K562 (cell line): ENCODE results near the gene GRAMD4. TPM values are rescaled to one million over a fixed set of nuclear protein-coding genes. Genes with fewer than 3 reads are reported as not detected.

Experiments
- ATAC-seq: fragments of 200-7000 bp; cut with Tn5 transposase; 3 replicates; pipeline ENCODE4 v1.9.1; 2020; ENCODE audit warnings: moderate library complexity
- BruUV-seq: library from RNA; stranded (reverse); fragments of 400-500 nt; replicated peaks from 2 replicates; lab custom pipeline; 2021; lab: Mats Ljungman, UMichigan
- CTCF ChIA-PET: fragments of 300-600 bp; formaldehyde crosslinking; extraction: SDS; loops from one replicate; lab custom pipeline; 2021; ENCODE audit warnings: low intra/inter-chr PET ratio; lab: Yijun Ruan, JAX
- POLR2A ChIA-PET: fragments of 300-600, 350-650 bp; sonication (Branson Sonifier 250); formaldehyde crosslinking; extraction: SDS; loops from one replicate; lab custom pipeline; 2021; ENCODE audit warnings: antibody characterized with exemption, inconsistent platforms; lab: Yijun Ruan, JAX
- DNase-seq, 4 experiments: peaks; one replicate each; pipeline versions ENCODE4 v3.0.0 to v3.0.0-alpha.2; 2011 to 2018; ENCODE audit warnings: low spot score in 3 of 4, mixed read lengths in 3 of 4; ENCODE audit errors: extremely low read depth in 1 of 4
- FAIRE-seq: peaks from 2 replicates; lab custom pipeline; 2011; peaks lifted over from hg19 to GRCh38; lab: Jason Lieb, UNC
- H2AFZ ChIP-seq: 2 replicates; pipeline ENCODE4 v1.6.0; 2011; ENCODE audit warnings: low read depth, low read length, control low read depth, inconsistent platforms
- H3K27ac ChIP-seq: fragments of 200-600 bp; 3 replicates; pipeline ENCODE4 v1.8.0; 2011; ENCODE audit warnings: low read depth, mild to moderate bottlenecking, control low read depth, inconsistent platforms, low read length, moderate library complexity, mixed read lengths; ENCODE audit errors: extremely low read depth
- H3K27me3 ChIP-seq, 2 experiments: fragments of 300-600 bp in 1 of 2; 2 replicates in 1 of 2; 3 replicates in 1 of 2; pipeline versions ENCODE4 v1.6.0 to v1.8.0; 2011; ENCODE audit warnings: inconsistent platforms in 2 of 2, low read length in 2 of 2, mild to moderate bottlenecking in 1 of 2, mixed read lengths in 1 of 2, moderate library complexity in 1 of 2; ENCODE audit not compliant: control insufficient read depth in 2 of 2, insufficient read depth in 2 of 2
- H3K36me3 ChIP-seq: fragments of 300-600 bp; 3 replicates; pipeline ENCODE4 v1.8.0; 2011; ENCODE audit warnings: mild to moderate bottlenecking, low read length, inconsistent platforms; ENCODE audit not compliant: control insufficient read depth, insufficient read depth
- H3K4me1 ChIP-seq, 2 experiments: fragments of 200-600 bp in 1 of 2; replicated peaks in 1 of 2; 2 replicates in 1 of 2; 3 replicates in 1 of 2; pipeline versions ENCODE4 v1.5.1 to v1.8.0; 2011; ENCODE audit warnings: inconsistent platforms in 2 of 2, low read length in 2 of 2, mild to moderate bottlenecking in 1 of 2, mixed read lengths in 1 of 2, moderate library complexity in 1 of 2; ENCODE audit not compliant: control insufficient read depth in 2 of 2, insufficient read depth in 2 of 2
- H3K4me2 ChIP-seq: 2 replicates; pipeline ENCODE4 v1.6.1; 2011; ENCODE audit warnings: low read length, control low read depth, inconsistent platforms, mixed read lengths; ENCODE audit not compliant: insufficient read depth
- H3K4me3 ChIP-seq: fragments of 200-600 bp; sonication (generic), shearing (Covaris generic); 2 replicates; pipeline ENCODE4 v1.5.1; 2016; ENCODE audit warnings: control low read depth, inconsistent platforms
- H3K79me2 ChIP-seq: fragments of 200-600 bp; 3 replicates; pipeline ENCODE4 v1.8.0; 2011; ENCODE audit warnings: low read length, inconsistent platforms; ENCODE audit not compliant: control insufficient read depth, insufficient read depth
- H3K9ac ChIP-seq, 2 experiments: 2 replicates each; pipeline versions ENCODE4 v1.6.0 to v1.6.1; 2011; ENCODE audit warnings: low read depth in 2 of 2, low read length in 2 of 2, control low read depth in 1 of 2, inconsistent platforms in 1 of 2, mild to moderate bottlenecking in 1 of 2, mixed read lengths in 1 of 2; ENCODE audit not compliant: insufficient read depth in 1 of 2
- H3K9me1 ChIP-seq: one replicate; pipeline ENCODE4 v1.6.0; 2011; ENCODE audit warnings: inconsistent platforms, mild to moderate bottlenecking, low read length, moderate library complexity; ENCODE audit not compliant: control insufficient read depth, insufficient read depth
- H3K9me3 ChIP-seq: replicated peaks from 2 replicates; pipeline ENCODE4 v1.5.1; 2011; ENCODE audit warnings: low read depth, low read length, inconsistent platforms; ENCODE audit not compliant: control insufficient read depth, insufficient read depth
- H4K20me1 ChIP-seq: replicated peaks from 2 replicates; pipeline ENCODE4 v1.6.1; 2011; ENCODE audit warnings: low read length, inconsistent platforms, mixed read lengths; ENCODE audit not compliant: control insufficient read depth, insufficient read depth
- CXXC5 ChIP-seq: fragments of 250-450 bp; sonication (Bioruptor Pico); IDR thresholded peaks from 2 replicates; pipeline ENCODE4 v1.8.0; 2022; ENCODE audit warnings: inconsistent platforms, mild to moderate bottlenecking, moderate library complexity
- NRF1 ChIP-seq, 2 experiments: fragments of 450-650 bp; IDR thresholded peaks in 1 of 2; conservative IDR thresholded peaks in 1 of 2; 2 replicates each; pipeline ENCODE4 v1.6.1; 2014; ENCODE audit warnings: mild to moderate bottlenecking in 2 of 2
- RAD51 ChIP-seq: fragments of 450-650 bp; IDR thresholded peaks from 2 replicates; pipeline ENCODE4 v1.7.1; 2016; ENCODE audit warnings: low read depth, mild to moderate bottlenecking, borderline replicate concordance
- TOE1 ChIP-seq, 2 experiments: fragments of 450-650 bp in 1 of 2; sonication (generic) in 1 of 2; formaldehyde crosslinking in 1 of 2; IDR thresholded peaks; 2 replicates each; pipeline versions ENCODE4 v1.7.1 to v1.8.0; 2016 to 2022; ENCODE audit warnings: borderline replicate concordance in 2 of 2, mild to moderate bottlenecking in 2 of 2, antibody characterized with exemption in 1 of 2, inconsistent platforms in 1 of 2, low read depth in 1 of 2, missing genetic modification reagents in 1 of 2, moderate library complexity in 1 of 2
- WGBS: fragments of 100-300 bp; shearing (Covaris generic); methylation state at CpG from one replicate; pipeline ENCODE4 v1.1.6; 2016; ENCODE audit warnings: low coverage, mixed read lengths; ENCODE audit not compliant: insufficient coverage; ENCODE audit errors: missing lambda C conversion rate; 5-methylcytosine and 5-hydroxymethylcytosine counted together
- in situ Hi-C: fragments of 300-500 bp; cut with MboI; formaldehyde crosslinking; loops from 4 replicates; pipeline ENCODE4 v1.15.0; 2018; ENCODE audit warnings: inconsistent platforms, mixed read lengths
- intact Hi-C: fragments of 100-400 bp; cut with micrococcal nuclease; formaldehyde crosslinking; loops from 2 replicates; pipeline ENCODE4 v1.14.2; 2022
- polyA plus RNA-seq, 8 experiments: library from polyadenylated mRNA; depleted of rRNA in 4 of 8; stranded (reverse) in 5 of 8; unstranded in 3 of 8; fragments of >200 nt; fragmentation: Nextera tagmentation in 2 of 8; fragmentation: Illumina TruSeq in 1 of 8; extraction: Ambion mirVana in 2 of 8; extraction: Trizol in 1 of 8; gene quantifications; 2 replicates each; pipeline versions ENCODE4 v1.2.1 to v1.2.3, GENCODE V29; 2011 to 2014; ENCODE audit warnings: inconsistent platforms in 1 of 8, missing spikeins in 1 of 8
- total RNA-seq, 7 experiments: library from RNA; depleted of rRNA in 6 of 7; stranded (reverse); fragments of >200 nt in 6 of 7; fragmentation: Illumina TruSeq in 2 of 7; extraction: Trizol in 2 of 7; gene quantifications; 2 replicates each; pipeline versions ENCODE4 v1.2.1 to v1.2.3, GENCODE V29; 2011 to 2021; ENCODE audit warnings: low replicate concordance in 1 of 7
- TF ChIP-seq, protein P1 (sequence below), 2 experiments: IDR thresholded peaks; 2 replicates each; pipeline ENCODE4 v1.6.1; 2011; ENCODE audit warnings: borderline replicate concordance in 1 of 2, control low read depth in 1 of 2, low read depth in 1 of 2, low read length in 1 of 2, mild to moderate bottlenecking in 1 of 2, mixed read lengths in 1 of 2, moderate library complexity in 1 of 2; ENCODE audit not compliant: insufficient read depth in 1 of 2, insufficient read length in 1 of 2, poor library complexity in 1 of 2, severe bottlenecking in 1 of 2; ENCODE audit errors: extremely low read depth in 1 of 2
- TF ChIP-seq, protein P2 (sequence below): fragments of 250-450 bp; sonication (Bioruptor Pico); IDR thresholded peaks from 2 replicates; pipeline ENCODE4 v1.8.0; 2021; ENCODE audit warnings: moderate library complexity, mild to moderate bottlenecking, inconsistent platforms

The GRAMD4 gene
- total and polyA plus RNA-seq, 9 of the 15 experiments (the other 6 are each of a cell fraction or from before 2014, with no cell fraction given): 0.18 to 44.8 (median 18.6) TPM

- Histone ChIP-seq H2AFZ (no peak overlapping the region), H3K4me3 (peak overlapping the region; percentile 57), H3K27me3 (no peaks in the 10 kb centered on the region), H3K27ac (peak overlapping the region; percentile 70), H3K4me1 (peaks cover 44 to 66% of the 10 kb centered on the region in 2 experiments), H3K9ac (peak overlapping the region; percentile 71 to 95), H4K20me1 (peaks cover 9% of the 10 kb centered on the region), H3K4me2 (peak overlapping the region; percentile 78), H3K9me1 (no peaks in the 10 kb centered on the region), H3K79me2 (peaks cover 66% of the 10 kb centered on the region), H3K9me3 (no peaks in the 10 kb centered on the region), H3K36me3 (peaks cover 6% of the 10 kb centered on the region; the same call in 2 of the 3 replicates)
- FAIRE-seq (peak; percentile 15), DNase-seq (peak in 2 of 4 experiments; percentile 42 to 59), ATAC-seq (peak; percentile 75)
- BruUV-seq: TSS peak; percentile 27
- in situ Hi-C loops: no loop called here
- intact Hi-C loops: no loop called here
- 0% methylated on average over 5 of the region's 15 CpGs for WGBS
- ChIA-PET POLR2A (interaction anchor here (1.1 kb wide), 1 partner anchor 10 kb away, joined by 5 read pairs; no protein-coding TSS in a partner anchor), CTCF (no interaction called here)
- no peak for TF ChIP-seq RAD51
- TF ChIP-seq CXXC5 (CRISPR knock-in tag): 0 out of 2 replicates have a peak, but pooled peaks have one; percentile 5
- TF ChIP-seq NRF1 (conservative IDR thresholded peaks at IDR 0.05 in 1 of 2, IDR thresholded peaks at IDR 0.05 in 1 of 2): peak; percentile 15 to 23; a peak in 1 of 4 replicates
- TF ChIP-seq, protein P1, sequence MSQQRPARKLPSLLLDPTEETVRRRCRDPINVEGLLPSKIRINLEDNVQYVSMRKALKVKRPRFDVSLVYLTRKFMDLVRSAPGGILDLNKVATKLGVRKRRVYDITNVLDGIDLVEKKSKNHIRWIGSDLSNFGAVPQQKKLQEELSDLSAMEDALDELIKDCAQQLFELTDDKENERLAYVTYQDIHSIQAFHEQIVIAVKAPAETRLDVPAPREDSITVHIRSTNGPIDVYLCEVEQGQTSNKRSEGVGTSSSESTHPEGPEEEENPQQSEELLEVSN (IDR thresholded peaks at IDR 0.05; ENCODE audit: borderline replicate concordance in 1 of 2, extremely low read depth in 1 of 2, insufficient read depth in 1 of 2, insufficient read length in 1 of 2, low read depth in 1 of 2, low read length in 1 of 2, poor library complexity in 1 of 2, severe bottlenecking in 1 of 2): peak in 1 of 2 experiments; percentile 10
- no peak for TF ChIP-seq TOE1 (IDR thresholded peaks at IDR 0.05; ENCODE audit: borderline replicate concordance)
- no peak for TF ChIP-seq TOE1 (CRISPR knock-in tag; IDR thresholded peaks at IDR 0.05; ENCODE audit: borderline replicate concordance, low read depth)
- TF ChIP-seq, protein P2, sequence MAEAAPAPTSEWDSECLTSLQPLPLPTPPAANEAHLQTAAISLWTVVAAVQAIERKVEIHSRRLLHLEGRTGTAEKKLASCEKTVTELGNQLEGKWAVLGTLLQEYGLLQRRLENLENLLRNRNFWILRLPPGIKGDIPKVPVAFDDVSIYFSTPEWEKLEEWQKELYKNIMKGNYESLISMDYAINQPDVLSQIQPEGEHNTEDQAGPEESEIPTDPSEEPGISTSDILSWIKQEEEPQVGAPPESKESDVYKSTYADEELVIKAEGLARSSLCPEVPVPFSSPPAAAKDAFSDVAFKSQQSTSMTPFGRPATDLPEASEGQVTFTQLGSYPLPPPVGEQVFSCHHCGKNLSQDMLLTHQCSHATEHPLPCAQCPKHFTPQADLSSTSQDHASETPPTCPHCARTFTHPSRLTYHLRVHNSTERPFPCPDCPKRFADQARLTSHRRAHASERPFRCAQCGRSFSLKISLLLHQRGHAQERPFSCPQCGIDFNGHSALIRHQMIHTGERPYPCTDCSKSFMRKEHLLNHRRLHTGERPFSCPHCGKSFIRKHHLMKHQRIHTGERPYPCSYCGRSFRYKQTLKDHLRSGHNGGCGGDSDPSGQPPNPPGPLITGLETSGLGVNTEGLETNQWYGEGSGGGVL (CRISPR knock-in tag): no peak
Observed at GRCh38 chr22:46578824-46579561, 41.2 kb upstream of the GRAMD4 start.
